Measurements from ENCODE around the gene GNGT2.

GNGT2 gene

GRCh38 chr17:49247944-49248343 lies 37.6 kb upstream of the GNGT2 start:
- Histone ChIP-seq H3K9ac (no peak overlapping the region), H3K4me1 (ENCODE audit: low read depth, poor library complexity, severe bottlenecking) (no peaks in the 10 kb centered on the region), H3K36me3 (ENCODE audit: insufficient read depth) (no peaks in the 10 kb centered on the region), H3K79me2 (ENCODE audit: insufficient read depth, low read depth) (no peaks in the 10 kb centered on the region), H3K27ac (no peak overlapping the region), H2AFZ (ENCODE audit: low read depth) (no peak overlapping the region), H3K4me2 (no peak overlapping the region), H3K27me3 (ENCODE audit: insufficient read depth, low read depth) (no peaks in the 10 kb centered on the region), H3K4me3 (IDR thresholded peaks at IDR 0.05; ENCODE audit: insufficient read depth, low read depth, low read length) (no peak overlapping the region), H4K20me1 (ENCODE audit: insufficient read depth) (no peaks in the 10 kb centered on the region)
- no peak for TF ChIP-seq CTCF (conservative IDR thresholded peaks at IDR 0.05; ENCODE audit: low read depth, low read length)

GRCh38 chr17:49244839-49245238 lies 34.5 kb upstream of the GNGT2 start:
- Histone ChIP-seq H3K9ac (no peak overlapping the region), H2AFZ (ENCODE audit: low read depth) (no peak overlapping the region), H3K36me3 (ENCODE audit: insufficient read depth) (no peaks in the 10 kb centered on the region), H3K27ac (no peak overlapping the region), H3K27me3 (ENCODE audit: insufficient read depth, low read depth) (no peaks in the 10 kb centered on the region), H3K79me2 (ENCODE audit: insufficient read depth, low read depth) (no peaks in the 10 kb centered on the region), H3K4me2 (no peak overlapping the region), H4K20me1 (ENCODE audit: insufficient read depth) (no peaks in the 10 kb centered on the region), H3K4me1 (ENCODE audit: low read depth, poor library complexity, severe bottlenecking) (no peaks in the 10 kb centered on the region), H3K4me3 (IDR thresholded peaks at IDR 0.05; ENCODE audit: insufficient read depth, low read depth, low read length) (no peak overlapping the region)
- TF ChIP-seq CTCF (conservative IDR thresholded peaks at IDR 0.05; ENCODE audit: low read depth, low read length): no peak

- Histone ChIP-seq H3K4me3 (IDR thresholded peaks at IDR 0.05; ENCODE audit: insufficient read depth, low read depth, low read length) (no peak overlapping the region), H4K20me1 (ENCODE audit: insufficient read depth) (no peaks in the 10 kb centered on the region), H3K79me2 (ENCODE audit: insufficient read depth, low read depth) (no peaks in the 10 kb centered on the region), H3K27me3 (ENCODE audit: insufficient read depth, low read depth) (no peaks in the 10 kb centered on the region), H3K9ac (no peak overlapping the region), H3K36me3 (ENCODE audit: insufficient read depth) (no peaks in the 10 kb centered on the region), H3K27ac (no peak overlapping the region), H3K4me2 (no peak overlapping the region), H2AFZ (ENCODE audit: low read depth) (no peak overlapping the region), H3K4me1 (ENCODE audit: low read depth, poor library complexity, severe bottlenecking) (no peaks in the 10 kb centered on the region)
- no peak for TF ChIP-seq CTCF (conservative IDR thresholded peaks at IDR 0.05; ENCODE audit: low read depth, low read length)
These were observed 32.4 kb upstream of the GNGT2 start for GRCh38 chr17:49242813-49243212.

- Histone ChIP-seq H3K4me2 (no peak overlapping the region), H3K79me2 (ENCODE audit: insufficient read depth, low read depth) (no peaks in the 10 kb centered on the region)
- TF ChIP-seq CTCF (conservative IDR thresholded peaks at IDR 0.05; ENCODE audit: low read depth, low read length): no peak
These were observed 31.5 kb upstream of the GNGT2 start for GRCh38 chr17:49241692-49242397.

More at GRCh38 chr17:49241692-49242397, 31.5 kb upstream of the GNGT2 start:
- Histone ChIP-seq H3K36me3 (ENCODE audit: insufficient read depth) (no peaks in the 10 kb centered on the region), H3K9ac (no peak overlapping the region), H3K4me3 (IDR thresholded peaks at IDR 0.05; ENCODE audit: insufficient read depth, low read depth, low read length) (no peak overlapping the region), H2AFZ (ENCODE audit: low read depth) (no peak overlapping the region), H3K4me1 (ENCODE audit: low read depth, poor library complexity, severe bottlenecking) (no peaks in the 10 kb centered on the region), H3K27me3 (ENCODE audit: insufficient read depth, low read depth) (no peaks in the 10 kb centered on the region), H4K20me1 (ENCODE audit: insufficient read depth) (no peaks in the 10 kb centered on the region), H3K27ac (no peak overlapping the region)
